Keratinocyte (primary cell): Measurements from ENCODE around the gene POU5F2.

Source experiments
- EZH2 ChIP-seq: IDR thresholded peaks from one replicate; pipeline ENCODE4 v1.6.1; 2012; ENCODE audit warnings: inconsistent platforms, mild to moderate bottlenecking, low read length, moderate library complexity
- TF ChIP-seq, protein P1 (sequence below), 3 experiments: IDR thresholded peaks in 1 of 3; conservative IDR thresholded peaks in 1 of 3; optimal IDR thresholded peaks in 1 of 3; 2 replicates in 2 of 3; 3 replicates in 1 of 3; pipeline versions ENCODE3 to v1.5.1; 2011; ENCODE audit warnings: low read length in 3 of 3, mild to moderate bottlenecking in 3 of 3, moderate library complexity in 2 of 3, control low read depth in 1 of 3, inconsistent platforms in 1 of 3; ENCODE audit not compliant: insufficient read depth in 2 of 3; ENCODE audit errors: extremely low read depth in 1 of 3

DNA sequence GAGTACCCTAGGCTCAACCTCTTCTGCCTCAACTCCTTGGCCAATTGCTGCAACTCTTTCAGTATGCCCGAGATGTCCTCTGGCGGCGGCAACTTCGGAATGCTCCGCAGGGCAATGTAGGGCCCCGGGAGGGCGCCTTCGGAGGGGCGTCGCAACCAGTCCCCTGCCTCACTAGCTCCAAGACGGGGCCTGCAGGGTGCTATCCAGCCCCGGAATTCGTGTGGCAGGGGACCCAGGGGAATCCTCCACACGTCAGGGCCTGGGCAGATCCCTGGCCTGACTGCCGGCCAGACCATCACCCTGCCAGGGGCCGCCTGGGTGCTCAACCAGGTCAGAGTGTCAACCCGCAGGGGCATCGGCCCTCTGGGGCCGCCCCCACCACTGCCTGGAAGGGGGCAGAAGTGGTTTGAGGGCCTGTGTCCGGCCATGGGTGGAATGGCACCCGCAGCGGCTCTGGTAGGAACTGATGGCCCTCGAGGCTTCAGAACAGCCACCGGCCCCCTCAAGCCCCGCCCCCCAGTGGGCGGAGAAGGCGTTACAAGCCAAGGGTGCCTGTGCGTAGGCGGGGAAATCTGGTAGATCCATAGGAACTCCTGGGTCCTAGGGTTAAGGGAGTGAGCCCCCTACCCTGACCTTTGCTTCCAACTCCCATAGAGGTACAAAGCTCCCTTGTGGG is at the start of gene POU5F2:
- TF ChIP-seq, protein P1, sequence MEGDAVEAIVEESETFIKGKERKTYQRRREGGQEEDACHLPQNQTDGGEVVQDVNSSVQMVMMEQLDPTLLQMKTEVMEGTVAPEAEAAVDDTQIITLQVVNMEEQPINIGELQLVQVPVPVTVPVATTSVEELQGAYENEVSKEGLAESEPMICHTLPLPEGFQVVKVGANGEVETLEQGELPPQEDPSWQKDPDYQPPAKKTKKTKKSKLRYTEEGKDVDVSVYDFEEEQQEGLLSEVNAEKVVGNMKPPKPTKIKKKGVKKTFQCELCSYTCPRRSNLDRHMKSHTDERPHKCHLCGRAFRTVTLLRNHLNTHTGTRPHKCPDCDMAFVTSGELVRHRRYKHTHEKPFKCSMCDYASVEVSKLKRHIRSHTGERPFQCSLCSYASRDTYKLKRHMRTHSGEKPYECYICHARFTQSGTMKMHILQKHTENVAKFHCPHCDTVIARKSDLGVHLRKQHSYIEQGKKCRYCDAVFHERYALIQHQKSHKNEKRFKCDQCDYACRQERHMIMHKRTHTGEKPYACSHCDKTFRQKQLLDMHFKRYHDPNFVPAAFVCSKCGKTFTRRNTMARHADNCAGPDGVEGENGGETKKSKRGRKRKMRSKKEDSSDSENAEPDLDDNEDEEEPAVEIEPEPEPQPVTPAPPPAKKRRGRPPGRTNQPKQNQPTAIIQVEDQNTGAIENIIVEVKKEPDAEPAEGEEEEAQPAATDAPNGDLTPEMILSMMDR (optimal IDR thresholded peaks at IDR 0.05 in 1 of 3, IDR thresholded peaks at IDR 0.05 in 1 of 3, conservative IDR thresholded peaks at IDR 0.05 in 1 of 3; ENCODE audit: extremely low read depth in 1 of 3, insufficient read depth in 2 of 3, low read length in 3 of 3): no peak
- TF ChIP-seq EZH2: no peak
